Peyer's patch (tissue), 4 donors: ENCODE measurements around the gene POU2AF3. TPM values are rescaled to one million over a fixed set of nuclear protein-coding genes. Genes with fewer than 3 reads are reported as not detected.

Experiments
- DNase-seq, 3 donors: peaks; one replicate each; pipeline ENCODE4 v3.0.0-alpha.2; 2017 to 2019
- H3K27ac ChIP-seq, 4 donors: fragments of 200-600 bp; sonication (generic); one replicate each; pipeline ENCODE4 v1.5.1; 2016 to 2019
- H3K27me3 ChIP-seq, 2 donors: fragments of 200-600 bp; sonication (generic); one replicate each; pipeline ENCODE4 v1.5.1; 2019
- H3K36me3 ChIP-seq, 3 donors: fragments of 200-600 bp; sonication (generic); one replicate each; pipeline ENCODE4 v1.5.1; 2016 to 2019
- H3K4me1 ChIP-seq, 4 donors: fragments of 200-600 bp; sonication (generic); one replicate each; pipeline ENCODE4 v1.5.1; 2016 to 2019
- H3K4me3 ChIP-seq, 4 donors: fragments of 200-600 bp; sonication (generic); 1 replicate in 3 of 4; 2 replicates in 1 of 4; pipeline ENCODE4 v1.5.1; 2016 to 2019; ENCODE audit warnings: mild to moderate bottlenecking in 1 of 4
- H3K9me3 ChIP-seq, 4 donors: fragments of 200-600 bp; sonication (generic); one replicate each; pipeline ENCODE4 v1.5.1; 2016 to 2019; ENCODE audit warnings: mild to moderate bottlenecking in 1 of 4
- POLR2A ChIP-seq, 2 donors: fragments of 450-650 bp; IDR thresholded peaks; one replicate each; pipeline ENCODE4 v1.5.1; 2017; ENCODE audit warnings: antibody characterized with exemption in 2 of 2, mild to moderate bottlenecking in 2 of 2, moderate library complexity in 2 of 2
- total RNA-seq, 4 donors: library from RNA; depleted of rRNA; stranded (reverse); fragments of >200 nt; gene quantifications; one replicate each; pipeline ENCODE4 v1.1.0, GENCODE V29; 2016
- TF ChIP-seq, protein P1 (sequence below), 6 experiments: fragments of 450-650 bp in 4 of 6; fragments of 200-600 bp in 2 of 6; sonication (generic) in 1 of 6; IDR thresholded peaks; one replicate each; pipeline ENCODE4 v1.5.1; 2017 to 2019; ENCODE audit warnings: antibody characterized with exemption in 6 of 6, mild to moderate bottlenecking in 3 of 6, moderate library complexity in 1 of 6

Gene POU2AF3
- total RNA-seq, 4 donors from 2014 or later = 2.5 to 14.9 (median 11.4) TPM

DNA sequence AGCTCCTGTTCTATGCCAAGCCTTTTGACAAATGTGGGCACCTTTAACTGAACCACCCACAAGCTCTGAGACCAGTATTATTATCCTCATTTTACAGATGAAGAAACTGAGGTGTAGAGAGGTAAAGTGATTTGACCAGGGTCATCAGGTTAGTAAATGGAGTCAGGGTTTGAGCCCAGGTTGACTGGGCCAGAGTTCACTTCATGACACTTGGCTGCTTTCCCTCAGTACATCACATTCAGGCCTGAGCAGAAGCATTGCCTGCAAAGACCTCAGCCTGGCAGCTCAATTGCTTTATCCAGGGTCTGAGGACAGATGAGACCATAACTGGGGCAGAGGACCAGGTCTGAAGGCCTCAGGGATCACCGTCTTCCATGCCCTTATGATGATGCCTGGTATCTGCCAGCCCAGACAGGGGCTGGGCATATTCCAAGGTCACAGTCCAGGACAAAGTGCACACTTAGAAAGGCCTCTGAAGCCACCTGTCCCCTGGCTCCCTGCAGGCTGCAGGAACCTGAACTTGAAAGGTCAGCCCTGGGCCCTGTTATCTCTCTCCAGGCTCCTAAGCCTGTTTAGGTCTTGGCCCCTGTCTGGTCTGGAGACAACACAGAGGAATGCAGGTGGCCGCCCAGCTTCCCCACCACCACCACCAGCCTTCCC, 32.0 kb downstream of the POU2AF3 start:
- Histone ChIP-seq H3K27ac (no peak overlapping the region), H3K9me3 (no peaks in the 10 kb centered on the region), H3K4me1 (peaks cover 0 to 21% (median 2%) of the 10 kb centered on the region in 4 donors), H3K36me3 (no peaks in the 10 kb centered on the region), H3K27me3 (no peaks in the 10 kb centered on the region), H3K4me3 (no peak overlapping the region)
- DNase-seq = peak in 2 of 3 donors; percentile 57 to 58
- TF ChIP-seq, protein P1, sequence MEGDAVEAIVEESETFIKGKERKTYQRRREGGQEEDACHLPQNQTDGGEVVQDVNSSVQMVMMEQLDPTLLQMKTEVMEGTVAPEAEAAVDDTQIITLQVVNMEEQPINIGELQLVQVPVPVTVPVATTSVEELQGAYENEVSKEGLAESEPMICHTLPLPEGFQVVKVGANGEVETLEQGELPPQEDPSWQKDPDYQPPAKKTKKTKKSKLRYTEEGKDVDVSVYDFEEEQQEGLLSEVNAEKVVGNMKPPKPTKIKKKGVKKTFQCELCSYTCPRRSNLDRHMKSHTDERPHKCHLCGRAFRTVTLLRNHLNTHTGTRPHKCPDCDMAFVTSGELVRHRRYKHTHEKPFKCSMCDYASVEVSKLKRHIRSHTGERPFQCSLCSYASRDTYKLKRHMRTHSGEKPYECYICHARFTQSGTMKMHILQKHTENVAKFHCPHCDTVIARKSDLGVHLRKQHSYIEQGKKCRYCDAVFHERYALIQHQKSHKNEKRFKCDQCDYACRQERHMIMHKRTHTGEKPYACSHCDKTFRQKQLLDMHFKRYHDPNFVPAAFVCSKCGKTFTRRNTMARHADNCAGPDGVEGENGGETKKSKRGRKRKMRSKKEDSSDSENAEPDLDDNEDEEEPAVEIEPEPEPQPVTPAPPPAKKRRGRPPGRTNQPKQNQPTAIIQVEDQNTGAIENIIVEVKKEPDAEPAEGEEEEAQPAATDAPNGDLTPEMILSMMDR (IDR thresholded peaks at IDR 0.05) = no peak
- no peak for TF ChIP-seq POLR2A (IDR thresholded peaks at IDR 0.05)

DNA sequence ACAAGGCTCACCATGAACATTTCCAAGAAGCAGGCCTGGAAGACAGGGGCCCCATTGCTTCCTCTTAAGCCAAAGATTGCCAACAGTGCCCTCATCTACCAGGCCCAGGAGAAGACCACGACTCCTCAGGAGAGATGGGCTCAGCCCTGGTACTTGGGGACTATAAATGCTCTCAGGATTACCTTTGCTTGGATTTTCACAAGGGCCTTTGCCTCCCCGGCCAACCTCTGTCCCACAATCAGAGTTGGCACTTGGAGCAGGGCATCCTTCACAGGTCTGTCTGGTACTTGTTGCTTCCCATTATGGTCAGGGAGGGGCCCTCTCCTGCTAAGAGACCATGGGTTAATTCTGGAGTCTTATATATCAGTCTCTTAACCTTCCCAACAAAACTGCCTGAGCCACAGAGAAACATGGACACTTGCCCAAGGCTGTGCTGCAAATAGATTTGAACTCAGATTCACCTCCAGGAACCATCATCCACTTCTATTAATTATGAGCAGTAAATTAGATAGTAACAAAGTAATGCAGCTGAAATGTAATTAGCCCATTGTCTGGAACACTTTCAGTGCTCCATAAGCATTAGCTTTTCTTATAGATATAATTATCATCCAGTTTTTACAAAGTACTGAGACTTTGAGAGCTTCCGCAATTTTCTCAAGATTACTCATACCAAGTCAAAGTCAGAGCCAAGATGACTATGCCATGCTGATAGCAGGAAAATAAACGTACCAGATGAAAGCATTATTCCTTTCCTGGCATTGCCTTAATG, 33.5 kb downstream of the POU2AF3 start:
- Histone ChIP-seq H3K27ac (peak overlapping the region in 2 of 4 donors; percentile 16 to 42), H3K36me3 (no peaks in the 10 kb centered on the region), H3K4me1 (peaks cover 0 to 31% (median 2%) of the 10 kb centered on the region in 4 donors), H3K4me3 (no peak overlapping the region), H3K27me3 (no peaks in the 10 kb centered on the region), H3K9me3 (no peaks in the 10 kb centered on the region)
- no peak for TF ChIP-seq POLR2A (IDR thresholded peaks at IDR 0.05)
- no peak for DNase-seq

DNA sequence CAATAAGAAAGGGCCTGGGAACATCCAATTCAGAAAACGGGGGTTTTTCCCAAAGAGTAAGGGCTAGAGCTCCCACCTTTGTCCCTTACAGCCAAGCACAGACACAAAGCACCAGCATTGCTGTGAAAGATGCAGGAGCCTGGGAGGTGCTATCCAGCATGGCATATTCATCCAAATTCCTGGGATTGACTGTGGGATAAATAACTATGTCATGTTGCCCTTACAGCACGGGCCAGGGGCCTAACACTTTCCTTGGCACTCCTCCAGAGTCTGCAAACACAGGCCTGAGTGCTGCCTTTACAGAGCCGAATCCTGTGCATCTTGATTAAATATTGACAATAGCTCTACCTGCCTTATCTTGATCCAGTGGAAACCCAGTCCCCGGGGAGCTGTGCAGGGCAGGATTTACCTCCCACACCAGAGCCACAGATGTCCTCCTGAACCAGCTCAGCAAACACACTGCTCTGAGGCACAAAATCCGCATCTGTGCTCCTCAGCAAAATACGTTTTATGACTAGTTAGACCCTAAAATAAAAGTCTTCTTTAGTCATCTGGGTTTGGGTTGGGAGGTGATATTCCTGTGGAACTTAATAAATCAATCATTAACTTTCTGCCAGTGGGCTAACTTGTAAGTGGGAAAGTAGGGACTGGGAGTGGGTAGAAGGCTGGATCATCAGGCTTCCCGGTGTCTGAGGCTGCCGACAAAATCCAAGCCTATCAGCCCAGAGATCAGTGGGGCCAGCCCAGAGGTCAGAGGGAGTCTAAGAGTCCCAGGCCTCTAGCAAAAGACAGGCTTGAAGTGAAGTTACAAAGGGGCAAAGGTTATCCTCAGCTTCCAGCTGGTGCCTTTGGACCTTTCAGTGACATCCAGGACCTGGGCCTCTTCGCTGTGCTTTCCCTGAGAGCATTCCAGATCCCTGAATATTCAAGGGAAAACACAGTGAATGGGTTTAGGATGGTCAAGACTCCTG, 36.5 kb downstream of the POU2AF3 start:
- Histone ChIP-seq H3K36me3 (no peaks in the 10 kb centered on the region), H3K4me1 (peaks cover 0 to 25% (median 2%) of the 10 kb centered on the region in 4 donors), H3K27ac (peak overlapping the region in 2 of 4 donors; percentile 32 to 47), H3K9me3 (no peaks in the 10 kb centered on the region), H3K4me3 (no peak overlapping the region), H3K27me3 (no peaks in the 10 kb centered on the region)
- TF ChIP-seq, protein P1 (IDR thresholded peaks at IDR 0.05) = no peak
- TF ChIP-seq POLR2A (IDR thresholded peaks at IDR 0.05) = no peak
- DNase-seq = peak in 2 of 3 donors; percentile 60 to 62

DNA sequence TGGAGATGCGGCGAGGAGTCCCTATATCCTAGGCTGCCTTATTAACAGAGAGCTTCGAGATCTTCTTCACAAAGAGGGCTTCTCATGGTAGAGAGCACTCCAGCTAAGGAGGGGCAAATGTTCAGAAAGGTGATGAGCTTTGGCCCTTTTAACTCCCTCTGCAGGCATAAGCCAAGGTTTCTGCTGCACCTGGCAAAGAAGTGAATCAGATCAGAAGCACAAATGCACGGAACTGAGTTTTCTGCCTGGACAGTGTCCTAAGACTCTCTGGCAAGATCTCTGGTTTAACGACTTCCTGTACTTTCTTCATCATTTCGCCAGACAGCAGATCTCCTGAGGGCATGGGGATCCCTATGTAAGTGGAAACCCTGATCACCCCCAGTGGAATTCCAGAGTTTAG, 37.2 kb downstream of the POU2AF3 start:
- H3K4me1 ChIP-seq = peaks cover 0 to 25% (median 2%) of the 10 kb centered on the region in 4 donors
- H3K4me3 ChIP-seq = no peak overlapping the region
- no peak for DNase-seq
- no peaks in the 10 kb centered on the region for H3K9me3 ChIP-seq
- H3K27me3 ChIP-seq = no peaks in the 10 kb centered on the region
- peak overlapping the region in 2 of 4 donors; percentile 32 to 47 for H3K27ac ChIP-seq
- TF ChIP-seq POLR2A (IDR thresholded peaks at IDR 0.05) = no peak
- TF ChIP-seq, protein P1 (IDR thresholded peaks at IDR 0.05) = peak in 1 of 6 experiments; percentile 3
- H3K36me3 ChIP-seq = no peaks in the 10 kb centered on the region

DNA sequence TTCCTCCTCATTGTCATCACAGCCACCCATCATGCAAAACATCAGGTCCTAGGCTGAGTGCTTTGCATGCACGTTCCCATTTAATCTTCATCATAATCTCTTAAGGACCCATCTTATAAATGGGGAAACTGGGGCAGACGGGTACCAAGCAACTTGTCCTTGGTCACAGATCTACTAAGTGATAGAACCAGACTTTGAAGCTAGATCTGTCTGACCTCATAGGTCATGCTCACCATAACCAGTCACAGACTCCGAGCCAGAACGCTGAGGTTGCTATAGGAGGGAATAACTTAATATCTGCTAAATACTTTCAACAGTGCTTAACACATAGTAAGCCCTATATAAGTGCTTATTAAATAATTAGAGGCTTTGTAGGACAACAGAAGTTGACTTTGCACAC, 37.7 kb downstream of the POU2AF3 start:
- peaks cover 0 to 25% (median 2%) of the 10 kb centered on the region in 4 donors for H3K4me1 ChIP-seq
- H3K27me3 ChIP-seq = no peaks in the 10 kb centered on the region
- H3K4me3 ChIP-seq = no peak overlapping the region
- TF ChIP-seq POLR2A (IDR thresholded peaks at IDR 0.05) = no peak
- TF ChIP-seq, protein P1 (IDR thresholded peaks at IDR 0.05) = no peak
- no peak for DNase-seq
- H3K27ac ChIP-seq = peak overlapping the region in 1 of 4 donors; percentile 47
- no peaks in the 10 kb centered on the region for H3K9me3 ChIP-seq
- no peaks in the 10 kb centered on the region for H3K36me3 ChIP-seq
